HK-2 (cell line): ENCODE results near the gene ABCA2.

Experiments used
- DNase-seq: peaks from one replicate; pipeline ENCODE4 v3.0.0-alpha.2; 2018; ENCODE audit not compliant: unreplicated experiment

The ABCA2 gene

GRCh38 chr9:136997830-136998234 lies 30.2 kb downstream of the ABCA2 start:
- DNase-seq = no peak

DNA sequence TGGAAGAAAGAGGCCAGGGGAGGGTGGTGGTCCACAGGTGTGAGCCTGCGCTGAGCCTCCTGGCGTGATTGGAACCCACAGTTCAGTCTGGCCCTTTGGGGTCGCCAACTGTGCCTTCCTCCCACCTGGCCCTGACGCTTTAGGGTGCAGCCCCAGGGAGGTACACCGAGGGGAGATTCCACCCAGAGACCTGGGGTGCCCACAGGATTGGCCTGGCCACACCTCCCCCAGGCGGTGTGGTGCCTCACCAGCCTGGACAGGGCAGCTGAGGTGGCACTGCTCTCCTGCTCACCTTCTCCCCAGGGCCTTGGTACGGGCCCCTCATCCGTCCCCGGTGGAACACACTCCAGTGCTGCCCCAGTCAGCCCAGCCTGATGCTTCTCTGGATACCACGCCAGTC lies 30.7 kb downstream of the ABCA2 start:
- DNase-seq = no peak

DNA sequence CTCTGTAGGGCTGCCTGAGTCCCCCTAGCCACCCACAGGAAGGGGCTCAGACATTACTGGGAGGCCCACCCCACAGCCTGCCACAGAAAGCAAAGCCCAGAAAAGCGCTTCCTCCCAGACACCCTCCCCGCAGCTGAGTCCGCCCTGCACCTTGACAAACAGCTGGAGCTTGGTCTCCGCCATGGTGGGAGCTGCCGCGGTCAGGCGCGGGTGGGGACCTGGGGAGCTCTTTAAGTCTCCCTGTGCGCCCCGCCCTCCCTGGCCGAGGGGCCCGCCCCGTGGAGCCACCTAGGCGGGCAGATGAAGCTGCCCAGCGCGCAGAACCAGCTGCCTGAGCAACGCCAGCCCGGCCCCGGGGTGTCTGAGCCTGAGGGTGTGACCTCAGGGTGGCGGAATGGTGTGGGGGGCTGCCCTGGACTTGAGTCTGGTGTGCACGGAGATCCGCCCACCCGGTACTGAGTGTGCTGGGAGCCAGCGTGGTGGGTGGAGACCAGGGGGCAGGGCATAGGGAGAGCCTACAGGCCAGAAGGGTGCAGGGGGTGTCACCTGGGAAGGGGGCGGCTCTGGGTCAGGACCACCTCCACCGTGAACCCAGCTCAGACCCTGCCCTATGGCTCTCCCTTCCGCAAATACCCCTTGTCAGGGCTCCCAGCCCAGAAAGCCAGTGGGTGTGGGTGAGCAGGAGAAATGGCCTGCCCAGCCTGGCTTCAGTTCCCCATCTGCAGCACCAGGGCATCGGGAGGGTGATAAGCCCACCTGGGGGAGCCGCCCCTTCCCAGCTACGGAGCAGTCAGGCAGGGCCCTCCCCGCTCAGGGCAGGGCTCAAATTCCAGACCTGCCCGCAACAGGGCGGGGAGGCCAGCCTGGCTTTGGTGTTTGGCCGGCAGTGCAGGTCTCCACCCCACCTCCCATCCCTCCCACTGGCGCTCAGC lies 31.4 kb downstream of the ABCA2 start, which contains the start of gene CLIC3:
TSS of gene CLIC3 (minus strand) at position 208 of the 932 bp plus-strand sequence. CDS start at position 183, 25 bp downstream.
- peak; percentile 16 for DNase-seq

- DNase-seq = peak; percentile 24
Observed at GRCh38 chr9:136995772-136996311, 32.2 kb downstream of the ABCA2 start.

DNA sequence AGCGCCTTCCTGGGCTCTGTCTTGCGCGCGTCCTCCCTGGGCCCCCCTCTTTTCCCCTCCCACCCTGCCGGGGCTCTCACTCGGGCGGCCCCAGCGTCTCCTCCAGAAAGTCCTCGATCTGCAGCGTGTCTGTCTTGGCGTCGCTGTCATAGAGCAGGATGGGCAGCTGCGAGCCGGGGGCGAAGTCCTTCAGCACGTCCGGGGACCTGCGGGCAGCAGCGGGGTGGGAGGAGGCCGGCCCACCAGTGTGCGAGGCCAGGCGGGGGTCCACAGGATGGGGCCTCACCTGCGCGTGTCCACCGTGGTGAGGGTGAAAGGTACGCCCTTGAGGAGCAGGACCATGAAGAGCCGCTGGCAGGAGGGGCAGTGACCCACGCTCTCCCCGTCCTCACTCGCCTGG lies 32.7 kb downstream of the ABCA2 start:
- no peak for DNase-seq

GRCh38 chr9:136994888-136995230 lies 33.2 kb downstream of the ABCA2 start:
- no peak for DNase-seq

DNA sequence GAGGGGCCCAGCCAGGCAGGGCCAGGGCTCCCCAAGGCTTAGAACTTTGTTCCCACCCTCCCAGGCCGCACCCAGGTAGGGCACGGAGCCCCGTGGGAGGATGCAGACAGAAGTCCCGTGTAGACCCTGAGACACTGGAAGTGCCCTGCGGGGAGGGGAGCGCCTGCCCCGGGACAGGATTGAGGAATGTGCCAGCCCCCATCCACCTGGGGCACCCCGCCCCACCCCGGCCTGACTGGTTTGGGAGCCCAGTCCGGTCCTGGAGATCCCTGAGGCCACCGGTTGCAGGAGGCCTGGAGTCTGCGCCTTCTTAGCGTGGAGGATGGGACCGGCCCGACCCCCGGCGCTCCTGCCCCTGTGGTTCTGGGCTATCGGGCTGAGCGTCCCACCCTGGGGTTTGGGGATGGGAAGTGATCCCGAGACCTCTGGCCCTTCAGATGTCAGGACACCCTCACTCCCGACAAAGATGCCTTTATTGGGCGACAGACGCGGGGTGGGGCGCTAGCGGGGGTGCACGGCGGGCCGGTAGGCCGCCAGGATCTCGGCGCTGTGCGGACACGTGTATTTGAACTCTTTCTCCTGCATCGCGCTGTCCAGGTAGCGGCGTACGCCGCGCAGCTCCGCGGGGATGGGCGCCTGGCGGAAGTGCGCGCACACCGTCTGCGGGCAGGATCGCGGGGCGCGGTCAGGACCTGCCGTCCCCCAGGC lies 33.7 kb downstream of the ABCA2 start:
- no peak for DNase-seq

DNA sequence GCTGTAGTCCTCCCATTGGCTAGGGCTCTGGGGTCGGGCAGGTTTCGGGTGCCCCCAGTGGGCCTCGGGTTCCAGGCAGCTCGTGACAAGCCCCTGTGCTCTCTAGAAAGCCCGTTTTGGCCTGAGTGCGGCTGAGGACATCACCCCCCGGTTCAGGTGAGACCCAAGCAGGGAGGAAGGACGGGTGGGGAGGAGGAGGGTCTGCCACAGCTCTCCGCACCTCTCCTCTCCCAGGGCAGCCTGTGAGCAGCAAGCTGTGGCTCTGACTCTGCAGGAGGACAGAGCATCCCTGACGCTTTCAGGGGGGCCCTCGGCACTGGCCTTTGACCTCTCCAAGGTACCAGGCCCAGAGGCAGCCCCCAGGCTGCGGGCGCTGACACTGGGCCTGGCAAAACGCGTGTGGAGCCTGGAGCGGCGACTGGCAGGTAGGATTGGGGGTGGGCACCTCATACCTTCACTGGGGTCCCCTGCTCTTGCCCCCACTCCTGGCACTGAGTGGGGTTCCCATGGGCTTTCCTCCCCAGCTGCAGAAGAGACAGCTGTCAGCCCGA lies 35.1 kb downstream of the ABCA2 start:
- DNase-seq = no peak

DNA sequence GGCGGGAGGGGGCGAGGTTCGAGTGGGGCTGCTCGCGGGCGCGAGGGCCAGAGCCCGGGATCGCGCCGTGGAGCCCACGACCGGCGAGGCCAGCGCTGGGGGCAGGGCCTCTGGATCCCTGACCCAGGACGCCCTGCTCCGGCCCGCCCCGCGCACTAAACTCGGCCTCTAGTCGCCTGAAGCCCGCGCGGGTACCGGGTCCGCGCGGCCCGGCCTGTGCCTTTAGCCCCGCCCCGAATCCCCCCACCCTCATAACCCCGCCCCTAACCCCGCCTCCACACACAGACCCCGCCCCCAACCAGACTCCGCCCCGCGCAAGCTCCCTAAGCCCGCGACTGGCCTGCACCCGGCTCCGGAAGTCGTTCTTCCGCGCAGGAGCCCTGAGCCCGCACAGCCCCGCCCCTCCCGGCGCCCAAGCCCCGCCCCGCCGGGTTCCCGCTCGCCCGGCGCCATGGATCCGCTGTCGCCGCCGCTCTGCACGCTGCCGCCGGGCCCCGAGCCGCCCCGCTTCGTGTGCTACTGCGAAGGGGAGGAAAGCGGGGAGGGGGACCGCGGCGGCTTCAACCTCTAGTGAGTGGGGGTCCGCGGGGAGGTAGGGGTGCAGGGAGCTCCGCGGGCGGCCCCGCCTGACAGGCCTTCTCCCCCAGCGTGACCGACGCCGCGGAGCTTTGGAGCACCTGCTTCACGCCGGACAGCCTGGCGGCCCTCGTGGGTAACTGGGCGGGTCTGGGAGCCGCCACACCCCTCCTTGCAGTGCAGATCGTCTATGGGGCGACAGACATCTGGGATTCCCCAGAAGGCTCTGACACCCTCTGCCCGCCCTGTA lies 35.8 kb downstream of the ABCA2 start, which contains the start of gene PAXX:
TSS of gene PAXX (plus strand) at position 430 of the 826 bp plus-strand sequence. CDS start at position 452, 22 bp downstream.
- peak; percentile 97 for DNase-seq

GRCh38 chr9:136990242-136990911 lies 37.7 kb downstream of the ABCA2 start:
- no peak for DNase-seq

GRCh38 chr9:136988872-136989271 lies 39.2 kb downstream of the ABCA2 start:
- no peak for DNase-seq

DNA sequence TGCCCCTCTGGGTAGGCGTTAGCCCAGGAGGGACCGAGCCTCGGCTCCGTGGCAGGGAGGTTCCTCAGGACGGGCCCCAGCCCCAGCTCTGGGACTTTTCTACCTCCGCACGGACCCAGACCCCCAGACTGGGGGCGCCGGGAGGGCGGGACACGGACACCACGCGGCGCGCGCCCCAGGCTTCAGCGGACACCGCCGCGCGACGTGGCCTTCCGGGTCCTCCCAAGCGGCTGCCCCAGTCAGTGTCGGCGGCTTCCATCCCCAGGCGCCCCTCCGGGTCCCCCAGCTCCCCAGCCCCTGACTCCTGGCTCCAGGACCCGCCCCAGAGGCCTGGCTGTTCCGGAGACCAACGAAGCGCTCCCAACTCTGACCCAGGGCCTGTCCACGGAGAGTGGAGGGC lies 42.2 kb downstream of the ABCA2 start:
- DNase-seq = no peak

DNA sequence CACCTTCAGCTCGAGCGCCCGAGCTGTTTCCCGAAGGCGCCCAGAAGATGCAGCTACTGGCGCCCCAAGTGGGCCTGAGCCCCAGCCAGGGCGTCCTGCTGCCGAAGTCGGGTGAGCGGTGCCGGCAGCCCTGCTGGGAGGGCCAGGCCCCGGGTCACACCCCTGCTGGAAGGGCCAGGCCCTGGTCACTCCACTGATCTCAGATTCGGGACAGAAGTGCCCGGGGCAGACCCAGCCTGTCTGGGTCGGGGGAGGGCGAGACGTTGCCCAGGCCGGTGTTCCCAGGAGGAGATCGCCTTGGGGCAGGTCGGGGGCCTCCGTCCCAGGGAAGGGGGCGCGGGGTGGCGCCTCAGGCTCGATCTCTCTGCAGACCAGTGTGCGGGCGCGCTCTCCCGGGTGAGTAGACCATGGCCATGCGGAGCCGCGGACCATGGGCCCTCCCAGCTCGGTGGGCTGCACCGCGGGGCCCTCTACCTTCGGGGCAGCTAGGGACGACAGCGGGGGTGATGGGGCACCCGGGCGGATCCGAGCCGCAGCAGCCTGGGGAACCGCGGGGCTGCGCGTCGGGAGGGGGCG lies 42.9 kb downstream of the ABCA2 start:
- no peak for DNase-seq

- DNase-seq = no peak
Observed at GRCh38 chr9:136984464-136985026, 43.5 kb downstream of the ABCA2 start.

- no peak for DNase-seq
Observed at GRCh38 chr9:136983656-136984314, 44.3 kb downstream of the ABCA2 start.

DNA sequence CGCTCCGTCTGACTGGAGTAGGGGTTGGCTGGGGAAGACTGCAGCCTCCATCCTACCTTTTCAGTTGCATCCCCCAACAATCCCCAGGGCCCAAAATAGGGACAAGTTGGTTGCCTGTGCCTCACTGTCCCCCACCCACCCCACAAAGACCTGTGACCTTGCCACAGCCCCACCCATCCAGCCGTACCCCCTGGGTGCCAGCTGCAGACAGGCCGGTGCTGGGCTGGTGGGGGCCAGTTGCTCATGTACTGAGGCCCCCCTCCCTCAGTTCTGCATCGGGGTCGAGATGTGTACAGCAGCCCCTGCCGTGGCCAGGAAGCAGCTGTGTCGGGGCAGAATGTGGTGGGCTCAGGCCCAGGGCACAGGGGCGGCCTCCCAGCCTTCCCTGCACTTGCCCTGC lies 44.9 kb downstream of the ABCA2 start:
- DNase-seq = no peak

GRCh38 chr9:136982232-136983051 lies 45.6 kb downstream of the ABCA2 start, which contains the start of gene LCNL1:
Gene LCNL1, plus strand, starts transcription at chr9:136982993. Its CDS starts 594 bp downstream, at chr9:136983587.
- no peak for DNase-seq

- no peak for DNase-seq
Observed at GRCh38 chr9:136981588-136982231, 46.3 kb downstream of the ABCA2 start.
